GM12891 (cell line): ENCODE results near the gene BCL2L12. TPM values are rescaled to one million over a fixed set of nuclear protein-coding genes. Genes with fewer than 3 reads are reported as not detected.
"Not testable (repeated sequence)": the region's sequence is repeated elsewhere in the genome, so short reads cannot be mapped to it uniquely, and the experiment has no call there.

Experiments
- DNase-seq: peaks from one replicate; pipeline ENCODE4 v3.0.0; 2011; ENCODE audit warnings: low spot score; ENCODE audit not compliant: insufficient read length
- FAIRE-seq: peaks from 2 replicates; lab custom pipeline; 2011; peaks lifted over from hg19 to GRCh38; lab: Jason Lieb, UNC
- PAX5 ChIP-seq: IDR thresholded peaks from 2 replicates; pipeline ENCODE4 v1.6.1; 2011; ENCODE audit warnings: low read length, moderate library complexity, mild to moderate bottlenecking; ENCODE audit not compliant: insufficient read depth, severe bottlenecking
- POLR2A ChIP-seq: IDR thresholded peaks from 2 replicates; pipeline ENCODE4 v1.6.1; 2011; ENCODE audit warnings: low read depth, low read length, control low read depth
- POLR2AphosphoS5 ChIP-seq: IDR thresholded peaks from 2 replicates; pipeline ENCODE4 v1.6.1; 2011; ENCODE audit warnings: low read depth, low read length, control low read depth
- POU2F2 ChIP-seq: IDR thresholded peaks from 2 replicates; pipeline ENCODE4 v1.6.1; 2011; ENCODE audit warnings: low read depth, mild to moderate bottlenecking, control low read depth, low read length, moderate library complexity
- SPI1 ChIP-seq: IDR thresholded peaks from 2 replicates; pipeline ENCODE4 v1.6.1; 2011; ENCODE audit warnings: low read depth, low read length, control low read depth
- TAF1 ChIP-seq: IDR thresholded peaks from 2 replicates; pipeline ENCODE4 v1.6.1; 2011; ENCODE audit warnings: low read depth, low read length, control low read depth
- polyA plus RNA-seq: library from polyadenylated mRNA; unstranded; fragments of >200 nt; gene quantifications from one replicate; pipeline ENCODE4 v1.2.1, GENCODE V29; 2012; ENCODE audit warnings: low read depth, missing spikeins, inconsistent platforms; ENCODE audit not compliant: missing spikeins

The BCL2L12 gene
- polyA plus RNA-seq = 49.7 TPM

- TF ChIP-seq TAF1 = peak; percentile 64
- TF ChIP-seq POLR2AphosphoS5 = no peak; the same call in 1 of the 2 replicates
- no peak for TF ChIP-seq SPI1
- TF ChIP-seq POLR2A = peak; percentile 63; the same call in 1 of the 2 replicates
- no peak for TF ChIP-seq PAX5
- TF ChIP-seq POU2F2 = peak; percentile 99
- DNase-seq (peak; percentile 96), FAIRE-seq (peak; percentile 98)
Observed at GRCh38 chr19:49665351-49666119, at the start of gene BCL2L12, which contains the start of gene IRF3. Gene BCL2L12, plus strand, starts transcription at chr19:49665933. Its CDS starts 760 bp downstream, at chr19:49666693. Gene IRF3, minus strand, starts transcription at chr19:49665857. Its CDS starts 1,019 bp downstream, at chr19:49664838.

GRCh38 chr19:49616532-49616931 lies 49.2 kb upstream of the BCL2L12 start:
- FAIRE-seq (no peak), DNase-seq (no peak)
- TF ChIP-seq POLR2A (no peak), PAX5 (no peak), SPI1 (no peak)

- TF ChIP-seq POLR2A (no peak), TAF1 (no peak), SPI1 (no peak), PAX5 (no peak), POU2F2 (no peak), POLR2AphosphoS5 (no peak)
- FAIRE-seq (no peak), DNase-seq (no peak)
Observed at GRCh38 chr19:49616945-49617344, 48.8 kb upstream of the BCL2L12 start.

GRCh38 chr19:49617860-49618259 lies 47.9 kb upstream of the BCL2L12 start:
- not testable (repeated sequence) for DNase-seq, FAIRE-seq

GRCh38 chr19:49624967-49625910 lies 40.5 kb upstream of the BCL2L12 start:
- no peak for DNase-seq
- FAIRE-seq = no peak
- TF ChIP-seq POLR2AphosphoS5 (no peak), TAF1 (no peak), POLR2A (no peak), PAX5 (no peak), SPI1 (no peak), POU2F2 (no peak)

- no peak for FAIRE-seq
- no peak for TF ChIP-seq POLR2A
- no peak for TF ChIP-seq POLR2AphosphoS5
- no peak for TF ChIP-seq PAX5
- TF ChIP-seq TAF1 = no peak
- TF ChIP-seq POU2F2 = no peak
- TF ChIP-seq SPI1 = no peak
- DNase-seq = no peak
Observed at GRCh38 chr19:49626226-49626625, 39.5 kb upstream of the BCL2L12 start.

- DNase-seq (no peak), FAIRE-seq (peak; percentile 38)
Observed at GRCh38 chr19:49629659-49630058, 36.1 kb upstream of the BCL2L12 start.

GRCh38 chr19:49631014-49631588 lies 34.6 kb upstream of the BCL2L12 start:
- no peak for TF ChIP-seq PAX5
- no peak for TF ChIP-seq POLR2AphosphoS5
- TF ChIP-seq POLR2A = no peak
- DNase-seq (no peak), FAIRE-seq (no peak)

More at GRCh38 chr19:49629659-49630058, 36.1 kb upstream of the BCL2L12 start:
- TF ChIP-seq TAF1 (no peak), POU2F2 (no peak), POLR2A (no peak), SPI1 (no peak), PAX5 (no peak), POLR2AphosphoS5 (no peak)

GRCh38 chr19:49631610-49632192 lies 34.0 kb upstream of the BCL2L12 start:
- DNase-seq = no peak
- FAIRE-seq = no peak
- no peak for TF ChIP-seq POU2F2
- no peak for TF ChIP-seq SPI1
- no peak for TF ChIP-seq TAF1
- TF ChIP-seq PAX5 = no peak
- TF ChIP-seq POLR2AphosphoS5 = no peak
- no peak for TF ChIP-seq POLR2A

GRCh38 chr19:49632576-49632975 lies 33.2 kb upstream of the BCL2L12 start:
- TF ChIP-seq POLR2A (no peak), POLR2AphosphoS5 (no peak), POU2F2 (no peak), PAX5 (no peak), TAF1 (no peak)
- no peak for FAIRE-seq
- DNase-seq = no peak

- not testable (repeated sequence) for DNase-seq, FAIRE-seq
Observed at GRCh38 chr19:49633273-49633672, 32.5 kb upstream of the BCL2L12 start.
